ENCODE data around the gene AKR7A3.
"Not testable (repeated sequence)": the region's sequence is repeated elsewhere in the genome, so short reads cannot be mapped to it uniquely, and the experiment has no call there.

Gene AKR7A3

GRCh38 chr1:19317126-19317910, 28.7 kb upstream of the AKR7A3 start:
- DNase-seq, result no peak

GRCh38 chr1:19315378-19316198, 27.0 kb upstream of the AKR7A3 start:
- DNase-seq, result no peak

- DNase-seq, result no peak
Observed at GRCh38 chr1:19313961-19314882, 25.7 kb upstream of the AKR7A3 start.

- no peak for DNase-seq
Observed at GRCh38 chr1:19313636-19313959, 25.0 kb upstream of the AKR7A3 start.

- no peak for DNase-seq
Observed at GRCh38 chr1:19312782-19313635, 24.4 kb upstream of the AKR7A3 start.

GRCh38 chr1:19311931-19312781, 23.6 kb upstream of the AKR7A3 start, which contains the start of the genes AKR7A2 and SLC66A1:
Gene AKR7A2, minus strand, starts transcription at chr1:19312144. Its CDS starts 20 bp downstream, at chr1:19312124.
Gene SLC66A1, plus strand, starts transcription at chr1:19312326. Its CDS starts 5,352 bp downstream, at chr1:19317678.
- DNase-seq, result peak; percentile 75

GRCh38 chr1:19311503-19311930, 22.9 kb upstream of the AKR7A3 start:
- no peak for DNase-seq

GRCh38 chr1:19310720-19311502, 22.3 kb upstream of the AKR7A3 start:
- DNase-seq, result peak; percentile 25

- DNase-seq, result no peak
Observed at GRCh38 chr1:19310061-19310460, 21.5 kb upstream of the AKR7A3 start.

GRCh38 chr1:19309123-19309813, 20.7 kb upstream of the AKR7A3 start:
- no peak for DNase-seq

GRCh38 chr1:19308509-19308907, 19.9 kb upstream of the AKR7A3 start:
- no peak for DNase-seq

GRCh38 chr1:19307794-19308508, 19.4 kb upstream of the AKR7A3 start:
- no peak for DNase-seq

GRCh38 chr1:19306941-19307340, 18.4 kb upstream of the AKR7A3 start:
- DNase-seq, result no peak

GRCh38 chr1:19305880-19306279, 17.3 kb upstream of the AKR7A3 start:
- no peak for DNase-seq

GRCh38 chr1:19304081-19304480, 15.5 kb upstream of the AKR7A3 start:
- not testable (repeated sequence) for DNase-seq

GRCh38 chr1:19300211-19300610, 11.6 kb upstream of the AKR7A3 start:
- no peak for DNase-seq

GRCh38 chr1:19294638-19295037, 6.1 kb upstream of the AKR7A3 start:
- DNase-seq, result no peak

GRCh38 chr1:19289244-19289643, 674 bp upstream of the AKR7A3 start:
- no peak for DNase-seq

All from DMS79 (cell line).